ENCODE results near the gene GSK3A. TPM values are rescaled to one million over a fixed set of nuclear protein-coding genes. Genes with fewer than 3 reads are reported as not detected.

GSK3A gene
- total RNA-seq, 4 donors from 2014 or later = 24.7 to 34.5 (median 28.3) TPM

GRCh38 chr19:42281146-42281826 is 38.9 kb upstream of the GSK3A start:
- peaks cover 3 to 82% (median 73%) of the 10 kb centered on the region in 4 donors for H3K4me1 ChIP-seq
- peak overlapping the region; percentile 96 to 99 (median 97) for H3K27ac ChIP-seq
- no peaks in the 10 kb centered on the region for H3K9me3 ChIP-seq
- peak in 3 of 5 experiments; percentile 12 to 29 (median 22) for TF ChIP-seq CTCF (IDR thresholded peaks at IDR 0.05)
- peak in 1 of 2 donors; percentile 51 for TF ChIP-seq EP300 (IDR thresholded peaks at IDR 0.05)
- no peak for TF ChIP-seq POLR2A (IDR thresholded peaks at IDR 0.05)
- no peaks in the 10 kb centered on the region for H3K36me3 ChIP-seq
- H3K4me3 ChIP-seq = peak overlapping the region; percentile 81 to 100 (median 86)
- DNase-seq (ENCODE audit: low spot score in 2 of 2) = peak in 1 of 2 donors; percentile 61
- WGBS, 2 donors = 1 to 2% methylated on average over 13 to 23 of the region's 25 CpGs
- H3K27me3 ChIP-seq = no peaks in the 10 kb centered on the region

- H3K27ac ChIP-seq = peak overlapping the region; percentile 96 to 99 (median 97)
- TF ChIP-seq CTCF (IDR thresholded peaks at IDR 0.05) = no peak
- no peak for TF ChIP-seq POLR2A (IDR thresholded peaks at IDR 0.05)
- TF ChIP-seq EP300 (IDR thresholded peaks at IDR 0.05) = no peak
- peaks cover 3 to 82% (median 69%) of the 10 kb centered on the region in 4 donors for H3K4me1 ChIP-seq
- H3K27me3 ChIP-seq = no peaks in the 10 kb centered on the region
- H3K36me3 ChIP-seq = peaks cover 0 to 5% (median 0%) of the 10 kb centered on the region in 3 donors
- WGBS, 2 donors = 0% methylated on average over 14 to 19 of the region's 20 CpGs
- peak overlapping the region; percentile 81 to 100 (median 86) for H3K4me3 ChIP-seq
- peak in 1 of 2 donors; percentile 44 for DNase-seq (ENCODE audit: low spot score in 2 of 2)
- no peaks in the 10 kb centered on the region for H3K9me3 ChIP-seq
Observed at GRCh38 chr19:42280815-42281145, 38.4 kb upstream of the GSK3A start.

GRCh38 chr19:42279902-42280814 is 37.8 kb upstream of the GSK3A start:
- WGBS, 2 donors = 1% methylated on average over 38 to 72 of the region's 89 CpGs
- H3K9me3 ChIP-seq = no peaks in the 10 kb centered on the region
- peak overlapping the region; percentile 81 to 100 (median 86) for H3K4me3 ChIP-seq

GRCh38 chr19:42279155-42279901 is 36.9 kb upstream of the GSK3A start:
- no peak for TF ChIP-seq POLR2A (IDR thresholded peaks at IDR 0.05)
- TF ChIP-seq EP300 (IDR thresholded peaks at IDR 0.05) = no peak
- no peak for TF ChIP-seq CTCF (IDR thresholded peaks at IDR 0.05)
- H3K4me3 ChIP-seq = peak overlapping the region; percentile 81 to 100 (median 86)
- 4 to 8% methylated on average over 6 of the region's 6 CpGs for WGBS, 2 donors
- DNase-seq (ENCODE audit: low spot score in 2 of 2) = no peak
- peaks cover 0 to 18% (median 7%) of the 10 kb centered on the region in 3 donors for H3K36me3 ChIP-seq
- no peaks in the 10 kb centered on the region for H3K9me3 ChIP-seq
- H3K27ac ChIP-seq = peak overlapping the region; percentile 96 to 99 (median 97)
- no peaks in the 10 kb centered on the region for H3K27me3 ChIP-seq
- peaks cover 3 to 83% (median 64%) of the 10 kb centered on the region in 4 donors for H3K4me1 ChIP-seq

More at GRCh38 chr19:42279902-42280814, 37.8 kb upstream of the GSK3A start:
- DNase-seq (ENCODE audit: low spot score in 2 of 2) = peak; percentile 90 to 93
- Histone ChIP-seq H3K4me1 (peaks cover 3 to 82% (median 66%) of the 10 kb centered on the region in 4 donors), H3K36me3 (peaks cover 0 to 10% (median 0%) of the 10 kb centered on the region in 3 donors), H3K27me3 (no peaks in the 10 kb centered on the region), H3K27ac (peak overlapping the region; percentile 96 to 99 (median 97))
- TF ChIP-seq CTCF (IDR thresholded peaks at IDR 0.05) (peak; percentile 85 to 98 (median 97)), EP300 (IDR thresholded peaks at IDR 0.05) (peak in 1 of 2 donors; percentile 84), POLR2A (IDR thresholded peaks at IDR 0.05) (peak; percentile 22 to 53)
